Heart right ventricle (tissue), 16 donors: ENCODE data around the gene KCNJ15. TPM values are rescaled to one million over a fixed set of nuclear protein-coding genes. Genes with fewer than 3 reads are reported as not detected.
A peak's percentile ranks its signal among the peaks of the same experiment; 100 is the strongest.

Experiments used
- ATAC-seq, 8 donors: fragments of 200-7000 bp; cut with Tn5 transposase; one replicate each; pipeline ENCODE4 v1.9.1; 2020; ENCODE audit warnings: mild to moderate bottlenecking in 8 of 8, moderate library complexity in 8 of 8, moderate number of reproducible peaks in 1 of 8
- DNase-seq, 2 donors: peaks; one replicate each; pipeline ENCODE4 v3.0.0-alpha.2; 2020
- H3K27ac ChIP-seq, 10 donors: fragments of 200-600 bp; sonication (generic) in 2 of 10; one replicate each; pipeline versions ENCODE4 v1.5.0 to v1.8.0; 2020 to 2022; ENCODE audit warnings: mild to moderate bottlenecking in 3 of 10
- H3K27me3 ChIP-seq, 7 donors: fragments of 200-600 bp; one replicate each; pipeline ENCODE4 v1.8.0; 2021 to 2022; ENCODE audit warnings: mild to moderate bottlenecking in 2 of 7
- H3K36me3 ChIP-seq, 9 donors: fragments of 200-600 bp; sonication (generic) in 1 of 9; one replicate each; pipeline versions ENCODE4 v1.5.0 to v1.8.0; 2020 to 2022; ENCODE audit warnings: mild to moderate bottlenecking in 2 of 9
- H3K4me1 ChIP-seq, 9 donors: fragments of 200-600 bp; sonication (generic) in 1 of 9; one replicate each; pipeline versions ENCODE4 v1.5.0 to v1.8.0; 2020 to 2022; ENCODE audit warnings: mild to moderate bottlenecking in 4 of 9
- H3K4me3 ChIP-seq, 10 donors: fragments of 200-600 bp; sonication (generic) in 2 of 10; one replicate each; pipeline versions ENCODE4 v1.5.0 to v1.8.0; 2020 to 2022; ENCODE audit warnings: mild to moderate bottlenecking in 7 of 10, moderate library complexity in 2 of 10
- H3K9me3 ChIP-seq, 11 donors: fragments of 200-600 bp in 10 of 11; sonication (generic) in 2 of 11; one replicate each; pipeline versions ENCODE4 v1.5.0 to v1.8.0; 2013 to 2022; ENCODE audit warnings: mild to moderate bottlenecking in 2 of 11, control low read depth in 1 of 11, moderate library complexity in 1 of 11
- CTCF ChIP-seq, 9 donors: fragments of 200-600 bp; sonication (generic) in 2 of 9; IDR thresholded peaks; one replicate each; pipeline versions ENCODE4 v1.5.0 to v1.8.0; 2021 to 2022; ENCODE audit warnings: antibody characterized with exemption in 9 of 9, mild to moderate bottlenecking in 5 of 9, moderate library complexity in 1 of 9
- WGBS, 2 donors: extraction: QIAGEN DNeasy Blood & Tissue Kit; methylation state at CpG; one replicate each; pipeline ENCODE4 v1.1.7; 2013; ENCODE audit warnings: inconsistent platforms in 1 of 2; 5-methylcytosine and 5-hydroxymethylcytosine counted together
- intact Hi-C, 10 donors: fragments of 100-400 bp; cut with DNase I; formaldehyde crosslinking; loops; one replicate each; pipeline versions ENCODE4 v1.11.1 to v1.14.2; 2022
- polyA plus RNA-seq, 2 donors: library from polyadenylated mRNA; stranded (reverse); fragments of 200-250 nt; gene quantifications; one replicate each; pipeline ENCODE4 v1.2.3, GENCODE V29; 2013
- total RNA-seq, 10 donors: library from RNA; stranded (reverse); fragmentation: NEBNext Ultra II Directional in 3 of 10; extraction: Animal tissue kit (Norgen Biotek cat#: 25700) in 3 of 10; gene quantifications; one replicate each; pipeline versions ENCODE4 v1.2.1 to v1.2.4, GENCODE V29; 2021 to 2023
- donor health status: Arrhythmogenic right ventricular cardiomyopathy.
- donor health status: ischemic (EF 13 %, LVEDD 7.1; RV severe dilation, severe dysfunction).
- donor health status: healthy with polysubstance abuse.
- donor health status: DM: no; HTN: yes; CAD: no.
- donor health status: DM: no; HTN: no; CAD: no.
- donor health status: ischemic (EF 25% LVEDD 6.9; RV normal size, moderate dysfunction).
- donor health status: ischemic (EF 25% LVEDD 5.7; RV mildly dilated, moderate dysfunction).
- donor health status: healthy.
- donor health status: DM: yes; HTN: yes; CAD: no.
- donor health status: Ischemic cardiomyopathy.
- donor health status: ischemic (EF 35%, LVEDD 5.7; RV mildly dilated, moderate dysfunction).
- donor health status: nonischemic (EF 11% LVEDD 7.7; RV severe dilation, severe dysfunction).
- donor health status: DM: yes; HTN: yes; CAD: no.
- donor health status: PGD.
- donor health status: ischemic (EF 29% LVEDD 5.4; RV normal size, mild dysfunction).
- donor health status: nonischemic (EF 23%, LVEDD 6.1; RV moderate dilation, normal function).

Gene KCNJ15
- total and polyA plus RNA-seq, 12 donors = 0.10 to 2.1 (median 0.47) TPM; not detected in 2

- H3K4me1 ChIP-seq = peaks cover 0 to 32% (median 7%) of the 10 kb centered on the region in 9 donors
- peak overlapping the region in 1 of 10 donors; percentile 87 for H3K27ac ChIP-seq
- H3K4me3 ChIP-seq = no peak overlapping the region
- H3K27me3 ChIP-seq = peaks cover 0 to 9% (median 0%) of the 10 kb centered on the region in 7 donors
- ATAC-seq (no peak), DNase-seq (no peak)
- intact Hi-C loops = loop anchor here (1.0 to 10.0 kb wide), 10 partner anchors 129 to 677 kb away; no protein-coding TSS in a partner anchor
- 57 to 60% methylated on average over 10 of the region's 10 CpGs for WGBS, 2 donors
- no peaks in the 10 kb centered on the region for H3K36me3 ChIP-seq
- H3K9me3 ChIP-seq = no peaks in the 10 kb centered on the region
- no peak for TF ChIP-seq CTCF (IDR thresholded peaks at IDR 0.05)
Measured at GRCh38 chr21:38351961-38352521, 95.2 kb downstream of the KCNJ15 start.

GRCh38 chr21:38352536-38353219 lies 95.9 kb downstream of the KCNJ15 start:
- 45% methylated on average over 6 of the region's 6 CpGs for WGBS, 2 donors
- DNase-seq (peak in 1 of 2 donors; percentile 62), ATAC-seq (peak in 6 of 8 donors; percentile 37 to 57 (median 52))
- intact Hi-C loops = loop anchor here (1.0 to 10.0 kb wide), 10 partner anchors 130 to 678 kb away; no protein-coding TSS in a partner anchor
- no peak overlapping the region for H3K4me3 ChIP-seq
- H3K27ac ChIP-seq = peak overlapping the region in 1 of 10 donors; percentile 87
- no peaks in the 10 kb centered on the region for H3K9me3 ChIP-seq
- H3K36me3 ChIP-seq = no peaks in the 10 kb centered on the region
- peaks cover 0 to 9% (median 0%) of the 10 kb centered on the region in 7 donors for H3K27me3 ChIP-seq
- TF ChIP-seq CTCF (IDR thresholded peaks at IDR 0.05) = peak; percentile 42 to 88 (median 74)
- peaks cover 0 to 32% (median 7%) of the 10 kb centered on the region in 9 donors for H3K4me1 ChIP-seq

- H3K36me3 ChIP-seq = no peaks in the 10 kb centered on the region
- H3K9me3 ChIP-seq = peaks cover 0 to 3% (median 0%) of the 10 kb centered on the region in 11 donors
- no peak overlapping the region for H3K4me3 ChIP-seq
- intact Hi-C loops = loop anchor here (2.0 to 10.0 kb wide), 8 partner anchors 133 to 679 kb away; no protein-coding TSS in a partner anchor
- H3K27ac ChIP-seq = no peak overlapping the region
- no peak for DNase-seq
- peaks cover 0 to 13% (median 0%) of the 10 kb centered on the region in 7 donors for H3K27me3 ChIP-seq
- peaks cover 0 to 32% (median 7%) of the 10 kb centered on the region in 9 donors for H3K4me1 ChIP-seq
- no peak for ATAC-seq
- TF ChIP-seq CTCF (IDR thresholded peaks at IDR 0.05) = no peak
- WGBS, 2 donors = 95 to 97% methylated on average over 10 of the region's 10 CpGs
Measured at GRCh38 chr21:38354231-38354630, 97.4 kb downstream of the KCNJ15 start.

- DNase-seq (no peak), ATAC-seq (no peak)
- no peak overlapping the region for H3K4me3 ChIP-seq
- H3K4me1 ChIP-seq = peaks cover 0 to 32% (median 7%) of the 10 kb centered on the region in 9 donors
- H3K27ac ChIP-seq = no peak overlapping the region
- 87 to 89% methylated on average over 2 of the region's 2 CpGs for WGBS, 2 donors
- peaks cover 0 to 13% (median under 1%) of the 10 kb centered on the region in 7 donors for H3K27me3 ChIP-seq
- TF ChIP-seq CTCF (IDR thresholded peaks at IDR 0.05) = no peak
- H3K9me3 ChIP-seq = peaks cover 0 to 3% (median 0%) of the 10 kb centered on the region in 11 donors
- intact Hi-C loops = loop anchor here (1.0 to 10.0 kb wide), 12 partner anchors 133 to 680 kb away; no protein-coding TSS in a partner anchor
- no peaks in the 10 kb centered on the region for H3K36me3 ChIP-seq
Measured at GRCh38 chr21:38354746-38355145, 98.0 kb downstream of the KCNJ15 start.
